Smooth muscle cell (in vitro differentiated cells): Measurements from ENCODE around the gene NR5A2. TPM values are rescaled to one million over a fixed set of nuclear protein-coding genes. Genes with fewer than 3 reads are reported as not detected.

Experiments used
- DNase-seq: peaks from one replicate; lab custom pipeline; 2025; ENCODE audit not compliant: unreplicated experiment; lab: John Stamatoyannopoulos, UW
- H2AFZ ChIP-seq: fragments of 200-600 bp; sonication (generic); 2 replicates; pipeline ENCODE4 v1.6.0; 2016; ENCODE audit warnings: antibody characterized with exemption, low read depth, mild to moderate bottlenecking
- H3F3A ChIP-seq: fragments of 200-600 bp; sonication (generic); 2 replicates; pipeline ENCODE4 v1.6.0; 2017; ENCODE audit warnings: antibody characterized with exemption, low read depth
- H3K27ac ChIP-seq: fragments of 200-600 bp; sonication (generic); 2 replicates; pipeline ENCODE4 v1.5.1; 2016; ENCODE audit warnings: low read depth, mild to moderate bottlenecking
- H3K27me3 ChIP-seq: fragments of 200-600 bp; sonication (generic); 2 replicates; pipeline ENCODE4 v1.6.1; 2016; ENCODE audit warnings: low read depth, mild to moderate bottlenecking
- H3K36me3 ChIP-seq: fragments of 200-600 bp; sonication (generic); 2 replicates; pipeline ENCODE4 v1.5.1; 2016; ENCODE audit warnings: low read depth
- H3K4me1 ChIP-seq: fragments of 200-600 bp; sonication (generic); 2 replicates; pipeline ENCODE4 v1.5.1; 2016; ENCODE audit warnings: low read depth
- H3K4me2 ChIP-seq: fragments of 200-600 bp; sonication (generic); 2 replicates; pipeline ENCODE4 v1.6.0; 2016; ENCODE audit warnings: mild to moderate bottlenecking
- H3K4me3 ChIP-seq: fragments of 200-600 bp; sonication (generic); 2 replicates; pipeline ENCODE4 v1.5.1; 2016; ENCODE audit warnings: mild to moderate bottlenecking
- H3K79me2 ChIP-seq: fragments of 200-600 bp; sonication (generic); 2 replicates; pipeline ENCODE4 v1.6.0; 2016; ENCODE audit warnings: low read depth, mild to moderate bottlenecking
- H3K9ac ChIP-seq: fragments of 200-600 bp; sonication (generic); 2 replicates; pipeline ENCODE4 v1.6.0; 2016; ENCODE audit warnings: low read depth
- H3K9me3 ChIP-seq: fragments of 200-600 bp; sonication (generic); replicated peaks from 2 replicates; pipeline ENCODE4 v1.5.1; 2016; ENCODE audit warnings: low read depth
- H4K20me1 ChIP-seq: fragments of 200-600 bp; sonication (generic); 2 replicates; pipeline ENCODE4 v1.6.0; 2016; ENCODE audit warnings: low read depth
- CTCF ChIP-seq: fragments of 200-600 bp; sonication (generic); IDR thresholded peaks from 2 replicates; pipeline ENCODE4 v1.5.1; 2017; ENCODE audit warnings: borderline replicate concordance, mild to moderate bottlenecking, antibody characterized with exemption; ENCODE audit not compliant: insufficient read depth, poor library complexity, severe bottlenecking
- WGBS: methylation state at CpG from one replicate; pipeline ENCODE4 v1.1.7; 2016; ENCODE audit warnings: low lambda C conversion rate; 5-methylcytosine and 5-hydroxymethylcytosine counted together
- polyA plus RNA-seq: library from polyadenylated mRNA; unstranded; fragments of >200 nt; fragmentation: Nextera tagmentation; extraction: Ambion mirVana; gene quantifications from 2 replicates; pipeline ENCODE4 v1.2.1, GENCODE V29; 2016
- total RNA-seq: library from RNA; depleted of rRNA; stranded (reverse); fragments of >200 nt; gene quantifications from 2 replicates; pipeline ENCODE4 v1.2.3, GENCODE V29; 2014

The NR5A2 gene
- total and polyA plus RNA-seq, 2 experiments from 2014 or later: 0.14 to 0.22 TPM

- Histone ChIP-seq H4K20me1 (peaks cover 5% of the 10 kb centered on the region), H3K27me3 (peaks cover 100% of the 10 kb centered on the region), H3K4me1 (peaks cover 39% of the 10 kb centered on the region), H3K4me3 (peak overlapping the region; percentile 59), H3F3A (no peaks in the 10 kb centered on the region), H3K79me2 (no peaks in the 10 kb centered on the region), H3K36me3 (no peaks in the 10 kb centered on the region), H3K4me2 (peak overlapping the region; percentile 99), H3K9me3 (no peaks in the 10 kb centered on the region), H2AFZ (peak overlapping the region; percentile 88), H3K9ac (no peak overlapping the region), H3K27ac (no peak overlapping the region)
- TF ChIP-seq CTCF: no peak
- DNase-seq: no peak
- under 1% methylated on average over 60 of the region's 79 CpGs for WGBS
Measured at GRCh38 chr1:200038981-200039848, 11.7 kb downstream of the NR5A2 start.

GRCh38 chr1:200039849-200040474, 12.5 kb downstream of the NR5A2 start:
- Histone ChIP-seq H3K4me1 (peaks cover 38% of the 10 kb centered on the region), H3K27ac (no peak overlapping the region), H3K4me2 (peak overlapping the region; percentile 99), H3K9me3 (no peaks in the 10 kb centered on the region), H3K27me3 (peaks cover 100% of the 10 kb centered on the region), H3F3A (no peaks in the 10 kb centered on the region), H4K20me1 (peaks cover 5% of the 10 kb centered on the region), H3K4me3 (peak overlapping the region; percentile 59), H2AFZ (peak overlapping the region; percentile 88), H3K79me2 (no peaks in the 10 kb centered on the region), H3K9ac (no peak overlapping the region), H3K36me3 (no peaks in the 10 kb centered on the region)
- 3% methylated on average over 26 of the region's 26 CpGs for WGBS
- no peak for DNase-seq
- no peak for TF ChIP-seq CTCF

- Histone ChIP-seq H3K36me3 (no peaks in the 10 kb centered on the region), H3K79me2 (no peaks in the 10 kb centered on the region), H3K27ac (no peak overlapping the region), H4K20me1 (peaks cover 5% of the 10 kb centered on the region), H2AFZ (no peak overlapping the region), H3K9me3 (no peaks in the 10 kb centered on the region), H3K27me3 (peaks cover 100% of the 10 kb centered on the region), H3K9ac (no peak overlapping the region), H3K4me2 (peak overlapping the region; percentile 99), H3K4me1 (peaks cover 31% of the 10 kb centered on the region), H3K4me3 (peak overlapping the region; percentile 59), H3F3A (no peaks in the 10 kb centered on the region)
- DNase-seq: no peak
- no peak for TF ChIP-seq CTCF
- 3% methylated on average over 35 of the region's 35 CpGs for WGBS
Measured at GRCh38 chr1:200040481-200041138, 13.1 kb downstream of the NR5A2 start.
